H1 (cell line): ENCODE results near the gene SCMH1. TPM values are rescaled to one million over a fixed set of nuclear protein-coding genes. Genes with fewer than 3 reads are reported as not detected.

Experiments used
- CTCF ChIA-PET: fragments of 300-600 bp; sonication (Branson Sonifier 250); formaldehyde crosslinking; loops from one replicate; lab custom pipeline; 2021; ENCODE audit not compliant: partially characterized antibody; lab: Charles Lee
- POLR2A ChIA-PET: fragments of 300-600 bp; sonication (Branson Sonifier 250); formaldehyde crosslinking; loops from one replicate; lab custom pipeline; 2021; ENCODE audit warnings: inconsistent platforms; ENCODE audit not compliant: partially characterized antibody; lab: Charles Lee
- DNase-seq, 2 experiments: peaks; one replicate each; pipeline versions ENCODE4 v3.0.0 to v3.0.0-alpha.2; 2010 to 2022; ENCODE audit warnings: low spot score in 2 of 2, low read depth in 1 of 2, mixed read lengths in 1 of 2
- FAIRE-seq: peaks from 2 replicates; lab custom pipeline; 2011; peaks lifted over from hg19 to GRCh38; lab: Jason Lieb, UNC
- H2AFZ ChIP-seq: 2 replicates; pipeline ENCODE4 v1.8.1; 2012; ENCODE audit warnings: low read length, inconsistent platforms
- H2AK5ac ChIP-seq: 2 replicates; pipeline ENCODE4 v1.6.1; 2013; ENCODE audit warnings: low read depth, low read length
- H2BK120ac ChIP-seq: replicated peaks from 2 replicates; pipeline ENCODE3; 2013; ENCODE audit warnings: low read depth, low read length, inconsistent platforms
- H2BK12ac ChIP-seq: 2 replicates; pipeline ENCODE4 v1.6.1; 2013; ENCODE audit warnings: low read depth, low read length
- H2BK15ac ChIP-seq: 2 replicates; pipeline ENCODE4 v1.6.1; 2013; ENCODE audit warnings: low read length
- H2BK20ac ChIP-seq: 2 replicates; pipeline ENCODE4 v1.6.1; 2013; ENCODE audit warnings: low read length
- H2BK5ac ChIP-seq: 2 replicates; pipeline ENCODE4 v1.6.1; 2013; ENCODE audit warnings: low read depth, low read length
- H3K14ac ChIP-seq: 2 replicates; pipeline ENCODE4 v1.6.1; 2013; ENCODE audit warnings: inconsistent platforms; ENCODE audit not compliant: insufficient read length
- H3K18ac ChIP-seq: 2 replicates; pipeline ENCODE4 v1.6.1; 2013; ENCODE audit warnings: low read length; ENCODE audit errors: extremely low read depth
- H3K23ac ChIP-seq: 2 replicates; pipeline ENCODE4 v1.6.1; 2013; ENCODE audit warnings: inconsistent platforms; ENCODE audit not compliant: insufficient read length
- H3K23me2 ChIP-seq: 2 replicates; pipeline ENCODE4 v1.6.1; 2013; ENCODE audit warnings: low read depth, low read length
- H3K27ac ChIP-seq: 2 replicates; pipeline ENCODE4 v1.6.1; 2011; ENCODE audit warnings: low read depth, low read length, inconsistent platforms
- H3K27me3 ChIP-seq, 4 experiments: replicated peaks in 1 of 4; 1 replicate in 1 of 4; 2 replicates in 3 of 4; pipeline versions ENCODE4 v1.6.1 to v1.8.1; 2011 to 2013; ENCODE audit warnings: low read length in 3 of 4, mild to moderate bottlenecking in 3 of 4, inconsistent platforms in 2 of 4, mixed read lengths in 2 of 4, moderate library complexity in 1 of 4; ENCODE audit not compliant: control insufficient read depth in 3 of 4, insufficient read depth in 3 of 4; ENCODE audit errors: extremely low read depth in 1 of 4
- H3K36me3 ChIP-seq, 4 experiments: 2 replicates each; pipeline versions ENCODE4 v1.6.1 to v1.8.1; 2011 to 2013; ENCODE audit warnings: mild to moderate bottlenecking in 4 of 4, low read length in 3 of 4, moderate library complexity in 2 of 4, control low read depth in 1 of 4, inconsistent platforms in 1 of 4; ENCODE audit not compliant: insufficient read depth in 4 of 4, control insufficient read depth in 2 of 4
- H3K4ac ChIP-seq: replicated peaks from 2 replicates; pipeline ENCODE3; 2013; ENCODE audit warnings: low read length, low read depth, mixed read lengths, inconsistent platforms; ENCODE audit not compliant: insufficient read length
- H3K4me1 ChIP-seq, 4 experiments: replicated peaks in 1 of 4; 1 replicate in 1 of 4; 2 replicates in 3 of 4; pipeline versions ENCODE4 v1.6.1 to v1.8.1; 2011 to 2013; ENCODE audit warnings: low read length in 3 of 4, inconsistent platforms in 2 of 4, mixed read lengths in 1 of 4; ENCODE audit not compliant: insufficient read depth in 4 of 4, control insufficient read depth in 3 of 4
- H3K4me2 ChIP-seq, 2 experiments: 2 replicates each; pipeline versions ENCODE4 v1.6.1 to v1.8.1; 2011 to 2013; ENCODE audit warnings: low read depth in 2 of 2, low read length in 2 of 2, control low read depth in 1 of 2, inconsistent platforms in 1 of 2, mild to moderate bottlenecking in 1 of 2; ENCODE audit not compliant: insufficient read depth in 1 of 2
- H3K4me3 ChIP-seq, 4 experiments: fragments of 200-600, 300-600 bp in 1 of 4; sonication (generic), shearing (Covaris generic), sonication (Bioruptor Twin) in 1 of 4; 2 replicates each; pipeline versions ENCODE4 v1.5.1 to v1.8.1; 2011 to 2016; ENCODE audit warnings: low read length in 4 of 4, low read depth in 3 of 4, control low read depth in 2 of 4, inconsistent platforms in 2 of 4, mild to moderate bottlenecking in 2 of 4, mixed read lengths in 1 of 4, moderate library complexity in 1 of 4; ENCODE audit not compliant: insufficient read depth in 2 of 4; ENCODE audit errors: extremely low read depth in 1 of 4
- H3K56ac ChIP-seq: replicated peaks from 2 replicates; pipeline ENCODE3; 2013; ENCODE audit warnings: low read depth, mild to moderate bottlenecking, mixed read lengths, low read length, inconsistent platforms; ENCODE audit not compliant: insufficient read length
- H3K79me1 ChIP-seq: 2 replicates; pipeline ENCODE4 v1.6.1; 2013; ENCODE audit warnings: low read depth, low read length, control low read depth
- H3K79me2 ChIP-seq, 2 experiments: 2 replicates each; pipeline versions ENCODE4 v1.6.1 to v1.8.1; 2012 to 2013; ENCODE audit warnings: low read length in 2 of 2, mild to moderate bottlenecking in 2 of 2, inconsistent platforms in 1 of 2; ENCODE audit not compliant: insufficient read depth in 2 of 2, control insufficient read depth in 1 of 2
- H3K9ac ChIP-seq, 4 experiments: replicated peaks in 1 of 4; 1 replicate in 1 of 4; 2 replicates in 3 of 4; pipeline versions ENCODE4 v1.6.1 to v1.8.1; 2011 to 2013; ENCODE audit warnings: low read depth in 3 of 4, low read length in 3 of 4, control low read depth in 2 of 4, mild to moderate bottlenecking in 2 of 4, moderate library complexity in 2 of 4, inconsistent platforms in 1 of 4; ENCODE audit errors: extremely low read depth in 1 of 4
- H3K9me3 ChIP-seq, 2 experiments: 2 replicates each; pipeline versions ENCODE4 v1.6.1 to v1.8.1; 2012 to 2013; ENCODE audit warnings: mild to moderate bottlenecking in 2 of 2, moderate library complexity in 2 of 2, control low read depth in 1 of 2, inconsistent platforms in 1 of 2, low read depth in 1 of 2, low read length in 1 of 2, mixed read lengths in 1 of 2; ENCODE audit not compliant: insufficient read depth in 2 of 2
- H4K20me1 ChIP-seq, 2 experiments: replicated peaks in 1 of 2; 2 replicates each; pipeline versions ENCODE3 to v1.8.1; 2011 to 2013; ENCODE audit warnings: inconsistent platforms in 2 of 2, low read length in 2 of 2, mild to moderate bottlenecking in 1 of 2; ENCODE audit not compliant: insufficient read depth in 2 of 2, control insufficient read depth in 1 of 2
- H4K5ac ChIP-seq: 2 replicates; pipeline ENCODE4 v1.6.1; 2013; ENCODE audit warnings: low read length, low read depth, mixed read lengths, inconsistent platforms; ENCODE audit not compliant: insufficient read length
- H4K8ac ChIP-seq: 2 replicates; pipeline ENCODE4 v1.8.0; 2013; ENCODE audit warnings: mild to moderate bottlenecking, moderate library complexity, low read length, inconsistent platforms; ENCODE audit not compliant: insufficient read depth; ENCODE audit errors: extremely low read depth
- H4K91ac ChIP-seq: replicated peaks from 2 replicates; pipeline ENCODE3; 2013; ENCODE audit warnings: low read length, mixed read lengths, inconsistent platforms; ENCODE audit not compliant: insufficient read length
- CHD1 ChIP-seq: IDR thresholded peaks from 2 replicates; pipeline ENCODE4 v1.6.1; 2012; ENCODE audit warnings: low read depth, low read length, improper control_type of control experiment
- CTBP2 ChIP-seq: IDR thresholded peaks from 2 replicates; pipeline ENCODE4 v1.7.0; 2011; ENCODE audit warnings: borderline replicate concordance, mild to moderate bottlenecking, moderate library complexity, mixed read lengths, low read length; ENCODE audit not compliant: insufficient read depth, insufficient read length
- PHF8 ChIP-seq: fragments of 200-600 bp; sonication (generic); conservative IDR thresholded peaks from 2 replicates; pipeline ENCODE4 v1.7.1; 2012; ENCODE audit warnings: low read depth, mild to moderate bottlenecking, inconsistent platforms, low read length, moderate library complexity
- SP1 ChIP-seq: IDR thresholded peaks from 2 replicates; pipeline ENCODE4 v1.6.1; 2011; ENCODE audit warnings: low read depth, low read length
- TAF1 ChIP-seq: IDR thresholded peaks from 2 replicates; pipeline ENCODE4 v1.6.1; 2011; ENCODE audit warnings: mild to moderate bottlenecking, low read depth, low read length
- TBP ChIP-seq: IDR thresholded peaks from 2 replicates; pipeline ENCODE4 v1.6.1; 2011; ENCODE audit warnings: low read depth, low read length, improper control_type of control experiment
- WGBS, 2 experiments: shearing (Covaris generic) in 1 of 2; methylation state at CpG; one replicate each; pipeline versions ENCODE4 v1.1.6 to v1.1.7; 2013 to 2015; ENCODE audit warnings: low lambda C conversion rate in 2 of 2, mixed read lengths in 2 of 2, inconsistent platforms in 1 of 2, low coverage in 1 of 2, missing lambda C conversion rate in 1 of 2; ENCODE audit not compliant: insufficient replicate concordance in 2 of 2, insufficient coverage in 1 of 2, insufficient read length in 1 of 2; ENCODE audit errors: extremely low coverage in 1 of 2, missing lambda C conversion rate in 1 of 2; 5-methylcytosine and 5-hydroxymethylcytosine counted together
- polyA plus RNA-seq, 7 experiments: library from polyadenylated mRNA; depleted of rRNA in 3 of 7; stranded (reverse) in 5 of 7; unstranded in 2 of 7; fragments of >200 nt in 5 of 7; fragments of 200-250 nt in 2 of 7; gene quantifications; 1 replicate in 5 of 7; 2 replicates in 1 of 7; 4 replicates in 1 of 7; pipeline versions ENCODE4 v1.2.1 to v1.2.3, GENCODE V29; 2011 to 2013; ENCODE audit warnings: missing spikeins in 2 of 7, mixed read lengths in 2 of 7
- total RNA-seq: library from RNA; stranded (reverse); fragmentation: NEBNext Ultra II Directional; extraction: Animal tissue kit (Norgen Biotek cat#: 25700); gene quantifications from 2 replicates; pipeline ENCODE4 v1.2.1, GENCODE V29; 2021
- TF ChIP-seq, protein P1 (sequence below): IDR thresholded peaks from 2 replicates; pipeline ENCODE4 v1.6.1; 2012; ENCODE audit warnings: inconsistent platforms
- TF ChIP-seq, protein P2 (sequence below): IDR thresholded peaks from 2 replicates; pipeline ENCODE4 v1.6.1; 2011; ENCODE audit warnings: low read depth, mild to moderate bottlenecking, low read length; ENCODE audit not compliant: insufficient read depth

The SCMH1 gene
- total and polyA plus RNA-seq, 2 of the 8 experiments (the other 6 are each of a cell fraction or from before 2014, with no cell fraction given), result 16.6 to 30.7 TPM

DNA sequence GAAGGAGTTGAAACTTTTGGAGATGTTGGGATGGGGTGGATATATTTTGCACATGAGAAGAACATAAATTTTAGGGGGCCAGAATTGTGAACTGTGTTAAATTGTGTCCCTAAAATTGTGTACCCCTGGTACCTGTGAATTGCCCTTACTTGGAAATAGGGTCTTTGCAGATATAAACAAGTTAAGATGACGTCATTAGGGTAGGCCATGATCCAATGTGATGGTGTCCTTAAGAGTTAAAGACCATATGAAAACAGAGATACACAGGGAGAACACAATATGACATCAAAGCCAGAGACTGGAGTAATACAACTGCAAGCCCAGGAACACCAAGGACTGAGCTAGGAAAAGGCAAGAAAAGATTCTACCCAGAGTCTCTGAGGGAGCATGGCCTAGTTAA lies 24.0 kb downstream of the SCMH1 start:
- Histone ChIP-seq H3K23me2 (no peaks in the 10 kb centered on the region; the same call in 1 of the 2 replicates), H3K27ac (no peak overlapping the region), H4K20me1 (no peaks in the 10 kb centered on the region), H4K8ac (no peak overlapping the region), H3K79me1 (no peaks in the 10 kb centered on the region)
- TF ChIP-seq, protein P1, sequence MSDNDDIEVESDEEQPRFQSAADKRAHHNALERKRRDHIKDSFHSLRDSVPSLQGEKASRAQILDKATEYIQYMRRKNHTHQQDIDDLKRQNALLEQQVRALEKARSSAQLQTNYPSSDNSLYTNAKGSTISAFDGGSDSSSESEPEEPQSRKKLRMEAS, result no peak
- no peak for TF ChIP-seq SP1
- TF ChIP-seq CHD1, result no peak
- TF ChIP-seq CTBP2, result no peak
- TF ChIP-seq TBP, result no peak
- TF ChIP-seq TAF1, result no peak
- no peak for TF ChIP-seq PHF8
- TF ChIP-seq, protein P2, sequence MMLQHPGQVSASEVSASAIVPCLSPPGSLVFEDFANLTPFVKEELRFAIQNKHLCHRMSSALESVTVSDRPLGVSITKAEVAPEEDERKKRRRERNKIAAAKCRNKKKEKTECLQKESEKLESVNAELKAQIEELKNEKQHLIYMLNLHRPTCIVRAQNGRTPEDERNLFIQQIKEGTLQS, result no peak
- TF ChIP-seq, all 59 proteins: peak for 0
- Histone ChIP-seq H2BK12ac (no peak overlapping the region), H3K14ac (no peak overlapping the region), H3K4me1 (no peaks in the 10 kb centered on the region), H2BK5ac (no peak overlapping the region), H3K4me2 (no peak overlapping the region), H3K18ac (no peak overlapping the region), H3K36me3 (peaks cover 0 to 9% (median 0%) of the 10 kb centered on the region in 4 experiments; a peak in 1 of 8 replicates), H3K23ac (no peak overlapping the region), H2AFZ (no peak overlapping the region), H2BK15ac (no peak overlapping the region), H3K27me3 (no peaks in the 10 kb centered on the region), H3K56ac (no peak overlapping the region), H2AK5ac (no peak overlapping the region), H3K79me2 (0 out of 4 replicates have a peak, but pooled peaks cover 0 to 3% of the 10 kb centered on the region in 2 experiments), H4K5ac (no peak overlapping the region), H2BK120ac (no peak overlapping the region), H2BK20ac (no peak overlapping the region), H3K4ac (no peak overlapping the region), H3K9ac (no peak overlapping the region), H4K91ac (no peak overlapping the region), H3K9me3 (peaks cover 9 to 14% of the 10 kb centered on the region in 2 experiments), H3K4me3 (no peak overlapping the region)
- FAIRE-seq (no peak), DNase-seq (no peak)
- WGBS, 2 experiments, result 93% methylated on average over 1 of the region's 1 CpG; no CpG with 5 or more reads in 1 of the 2 experiments
- POLR2A ChIA-PET, result no interaction called here
- CTCF ChIA-PET, result no interaction called here
